ENCODE measurements around the gene CERK.
"Not testable (repeated sequence)": the region's sequence is repeated elsewhere in the genome, so short reads cannot be mapped to it uniquely, and the experiment has no call there.

DNA sequence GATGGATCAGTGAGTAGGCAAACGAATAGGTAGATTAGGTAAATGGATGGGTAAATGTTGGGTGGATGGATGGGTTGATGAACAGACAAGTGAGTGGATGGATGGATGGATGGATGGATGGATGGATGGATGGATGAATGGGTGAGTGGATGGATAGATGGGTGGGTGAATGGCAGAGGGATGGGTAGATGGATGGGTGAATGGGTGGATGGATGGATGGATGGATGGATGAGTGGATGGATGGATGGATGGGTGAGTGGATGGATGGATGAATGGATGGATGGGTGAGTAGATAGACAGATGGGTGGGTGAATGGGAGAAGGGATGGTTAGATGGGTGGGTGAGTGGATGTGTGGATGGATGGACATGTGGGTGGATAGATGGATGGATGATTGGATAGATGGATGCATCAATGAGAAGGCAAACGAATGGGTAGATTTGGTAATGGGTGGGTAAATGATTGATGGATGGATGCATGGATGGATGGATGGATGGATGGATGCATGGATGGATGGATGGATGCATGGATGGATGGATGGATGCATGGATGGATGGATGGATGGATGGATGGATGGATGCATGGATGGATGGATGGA is 89.7 kb downstream of the CERK start:
- not testable (repeated sequence) for TF ChIP-seq POLR2A, POLR2AphosphoS5 (IDR thresholded peaks at IDR 0.05; ENCODE audit: low read depth, low read length)

Measured in GM12892 (cell line).